Measurements from ENCODE around the gene S100A13. TPM values are rescaled to one million over a fixed set of nuclear protein-coding genes. Genes with fewer than 3 reads are reported as not detected.

The S100A13 gene
- total and polyA plus RNA-seq, 10 of the 15 experiments (the other 5 are each of a cell fraction or from before 2014, with no cell fraction given), result 5.7 to 30.9 (median 9.1) TPM

GRCh38 chr1:153602749-153603148 lies 24.6 kb downstream of the S100A13 start:
- Histone ChIP-seq H3K9me3 (replicated peaks; ENCODE audit: control insufficient read depth, insufficient read depth, low read length) (no peaks in the 10 kb centered on the region), H3K4me3 (no peak overlapping the region), H3K79me2 (ENCODE audit: control insufficient read depth, insufficient read depth, low read length) (no peaks in the 10 kb centered on the region), H4K20me1 (ENCODE audit: control insufficient read depth, insufficient read depth) (no peaks in the 10 kb centered on the region), H3K9ac (ENCODE audit: control insufficient read depth, insufficient read depth, low read length) (no peak overlapping the region), H3K27ac (ENCODE audit: control insufficient read depth, insufficient read depth) (no peak overlapping the region), H2AFZ (ENCODE audit: control insufficient read depth, low read depth, low read length) (no peak overlapping the region), H3K4me2 (ENCODE audit: control insufficient read depth, insufficient read depth) (no peak overlapping the region), H3K27me3 (replicated peaks in 1 of 2; ENCODE audit: control insufficient read depth in 2 of 2, insufficient read depth in 2 of 2, low read length in 1 of 2) (no peaks in the 10 kb centered on the region), H3K36me3 (ENCODE audit: control insufficient read depth in 2 of 2, insufficient read depth in 2 of 2, low read length in 1 of 2) (no peaks in the 10 kb centered on the region), H3K4me1 (ENCODE audit: control insufficient read depth, insufficient read depth, low read length) (peaks cover 15% of the 10 kb centered on the region)
- CTCF ChIA-PET, result interaction anchor here (2.3 to 3.2 kb wide), 3 partner anchors 14 to 30 kb away, joined by 7 to 18 read pairs (median 9); partner anchors contain the start of genes S100A13 and S100A14
- TF ChIP-seq ZNF592 (IDR thresholded peaks at IDR 0.05) (no peak), SMC3 (IDR thresholded peaks at IDR 0.05; ENCODE audit: borderline replicate concordance, low read length) (no peak), MXI1 (IDR thresholded peaks at IDR 0.05; ENCODE audit: low read depth, low read length) (no peak), FOS (IDR thresholded peaks at IDR 0.05; ENCODE audit: borderline replicate concordance, extremely low read depth, insufficient read length) (no peak), CTCF (IDR thresholded peaks at IDR 0.05 in 2 of 3, conservative IDR thresholded peaks at IDR 0.05 in 1 of 3; ENCODE audit: control insufficient read depth in 2 of 3, extremely low read depth in 1 of 3, insufficient read depth in 1 of 3, low read depth in 3 of 3, low read length in 3 of 3) (no peak), NFYA (IDR thresholded peaks at IDR 0.05; ENCODE audit: borderline replicate concordance, low read depth, low read length) (no peak), FOXK2 (IDR thresholded peaks at IDR 0.05) (no peak), CUX1 (IDR thresholded peaks at IDR 0.05; ENCODE audit: insufficient replicate concordance, low read depth, low read length) (no peak), WRNIP1 (IDR thresholded peaks at IDR 0.05; ENCODE audit: borderline replicate concordance, low read depth, low read length) (no peak)
- SMC1A ChIA-PET (ENCODE audit: uncharacterized antibody, unreplicated experiment), result interaction anchor here (3.6 kb wide), 1 partner anchor 15 kb away, joined by 10 read pairs; no protein-coding TSS in a partner anchor
- 80% methylated on average over 6 of the region's 6 CpGs for WGBS (ENCODE audit: insufficient coverage, insufficient replicate concordance, low lambda C conversion rate, missing lambda C conversion rate)
- BruUV-seq (replicated peaks), result no TSS peak
- DNase-seq (ENCODE audit: low read depth, low spot score) (no peak), FAIRE-seq (no peak), ATAC-seq (no peak)
- RAD21 ChIA-PET (ENCODE audit: unreplicated experiment), result no interaction called here
- in situ Hi-C loops (cut with MboI), result no loop called here
- POLR2A ChIA-PET, result interaction anchor here (0.6 to 0.7 kb wide), 2 partner anchors 68 to 437 kb away, joined by 3 to 4 read pairs; partner anchors contain the start of gene ILF2
- intact Hi-C loops (cut with micrococcal nuclease; ENCODE audit: unreplicated experiment), result no loop called here
